MM.1S (cell line): ENCODE measurements around the gene SLFN5.
"Not testable (repeated sequence)": the region's sequence is repeated elsewhere in the genome, so short reads cannot be mapped to it uniquely, and the experiment has no call there.

Source experiments
- DNase-seq: peaks from one replicate; pipeline ENCODE4 v3.0.0-alpha.2; 2015
- H2AFZ ChIP-seq: fragments of 300-600 bp; sonication (generic); 2 replicates; pipeline ENCODE4 v1.6.0; 2016; ENCODE audit warnings: antibody characterized with exemption, low read length
- H3F3A ChIP-seq: fragments of 300-600 bp; sonication (generic); 2 replicates; pipeline ENCODE4 v1.6.1; 2016; ENCODE audit warnings: mild to moderate bottlenecking, antibody characterized with exemption, low read length, moderate library complexity, mixed read lengths; ENCODE audit not compliant: insufficient read depth
- H3K27ac ChIP-seq: fragments of 300-600 bp; sonication (generic); 2 replicates; pipeline ENCODE4 v1.5.1; 2016; ENCODE audit warnings: mild to moderate bottlenecking, low read length
- H3K27me3 ChIP-seq: fragments of 300-600 bp; sonication (generic); replicated peaks from 2 replicates; pipeline ENCODE4 v1.6.0; 2016; ENCODE audit warnings: low read length; ENCODE audit not compliant: insufficient read depth
- H3K36me3 ChIP-seq: fragments of 300-600 bp; sonication (generic); replicated peaks from 2 replicates; pipeline ENCODE4 v1.6.1; 2016; ENCODE audit warnings: mild to moderate bottlenecking, low read length, mixed read lengths; ENCODE audit not compliant: insufficient read depth
- H3K4me1 ChIP-seq: fragments of 300-600 bp; sonication (generic); 2 replicates; pipeline ENCODE4 v1.6.1; 2016; ENCODE audit warnings: low read length, mixed read lengths
- H3K4me2 ChIP-seq: fragments of 300-600 bp; sonication (generic); 2 replicates; pipeline ENCODE4 v1.6.0; 2016; ENCODE audit warnings: low read depth, low read length
- H3K4me3 ChIP-seq: fragments of 300-600 bp; sonication (generic); 2 replicates; pipeline ENCODE4 v1.5.1; 2016; ENCODE audit warnings: low read length, mixed read lengths
- H3K79me2 ChIP-seq: fragments of 300-600 bp; sonication (generic); 2 replicates; pipeline ENCODE4 v1.6.1; 2016; ENCODE audit warnings: mixed run types, low read length, mixed read lengths
- H3K9ac ChIP-seq: fragments of 300-600 bp; sonication (generic); 2 replicates; pipeline ENCODE4 v1.6.1; 2016; ENCODE audit warnings: low read length, mixed read lengths
- H3K9me2 ChIP-seq: fragments of 300-600 bp; sonication (generic); replicated peaks from 2 replicates; pipeline ENCODE4 v1.6.1; 2016; ENCODE audit warnings: mild to moderate bottlenecking, low read length, mixed read lengths; ENCODE audit not compliant: insufficient read depth
- H3K9me3 ChIP-seq: fragments of 300-600 bp; sonication (generic); replicated peaks from 2 replicates; pipeline ENCODE4 v1.6.1; 2016; ENCODE audit warnings: mild to moderate bottlenecking, low read length, mixed read lengths; ENCODE audit not compliant: insufficient read depth
- H4K20me1 ChIP-seq: fragments of 300-600 bp; sonication (generic); 2 replicates; pipeline ENCODE4 v1.6.1; 2016; ENCODE audit warnings: mild to moderate bottlenecking, low read length, moderate library complexity, mixed read lengths; ENCODE audit not compliant: insufficient read depth
- CTCF ChIP-seq: fragments of 300-600 bp; sonication (generic); IDR thresholded peaks from 2 replicates; pipeline ENCODE4 v1.5.1; 2016; ENCODE audit warnings: antibody characterized with exemption, low read length, mixed read lengths
- EZH2 ChIP-seq: fragments of 300-600 bp; sonication (generic); optimal IDR thresholded peaks from 2 replicates; pipeline ENCODE3; 2017; ENCODE audit warnings: low read depth, mild to moderate bottlenecking, antibody characterized with exemption, low read length, mixed read lengths
- EZH2phosphoT487 ChIP-seq: fragments of 300-600 bp; sonication (generic); IDR thresholded peaks from 2 replicates; pipeline ENCODE4 v1.6.1; 2018; ENCODE audit warnings: antibody characterized with exemption, low read length

SLFN5 gene

DNA sequence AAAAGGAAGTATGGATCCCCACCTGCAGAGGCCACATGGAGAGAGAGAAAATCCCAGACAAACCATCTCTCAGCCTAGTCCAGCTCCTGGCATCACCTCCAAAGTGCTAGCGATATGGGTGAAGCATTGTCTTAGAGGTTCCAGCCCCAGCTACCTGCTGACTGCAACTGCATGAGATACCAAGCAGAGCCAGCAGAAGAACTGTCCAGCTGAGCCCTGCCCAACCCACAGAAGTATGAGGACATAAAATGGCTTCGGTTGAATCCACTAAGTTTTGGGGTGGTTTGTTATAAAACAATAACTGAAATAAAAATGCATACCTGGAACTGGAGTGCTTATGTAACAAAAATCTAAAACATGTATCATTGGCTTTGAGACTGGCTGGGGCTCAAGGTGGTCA lies 20.4 kb upstream of the SLFN5 start:
- H3K4me1 ChIP-seq: peaks cover 10% of the 10 kb centered on the region
- H3F3A ChIP-seq: no peaks in the 10 kb centered on the region
- no peak overlapping the region for H3K4me2 ChIP-seq
- H3K36me3 ChIP-seq: no peaks in the 10 kb centered on the region
- H3K27me3 ChIP-seq: no peaks in the 10 kb centered on the region
- no peak overlapping the region for H2AFZ ChIP-seq
- no peak overlapping the region for H3K27ac ChIP-seq
- no peaks in the 10 kb centered on the region for H4K20me1 ChIP-seq
- no peaks in the 10 kb centered on the region for H3K9me2 ChIP-seq
- H3K79me2 ChIP-seq: no peaks in the 10 kb centered on the region
- TF ChIP-seq CTCF (no peak), EZH2phosphoT487 (no peak), EZH2 (no peak)
- H3K9me3 ChIP-seq: no peaks in the 10 kb centered on the region
- no peak overlapping the region for H3K4me3 ChIP-seq
- no peak overlapping the region for H3K9ac ChIP-seq
- no peak for DNase-seq

GRCh38 chr17:35224436-35224835 lies 18.4 kb upstream of the SLFN5 start:
- Histone ChIP-seq H4K20me1 (no peaks in the 10 kb centered on the region), H3K36me3 (no peaks in the 10 kb centered on the region), H3K4me3 (no peak overlapping the region), H3K9ac (no peak overlapping the region), H3K27me3 (no peaks in the 10 kb centered on the region), H3F3A (no peaks in the 10 kb centered on the region), H3K9me3 (no peaks in the 10 kb centered on the region), H2AFZ (no peak overlapping the region), H3K79me2 (no peaks in the 10 kb centered on the region), H3K4me2 (no peak overlapping the region), H3K4me1 (peaks cover 1% of the 10 kb centered on the region; the same call in 1 of the 2 replicates), H3K27ac (no peak overlapping the region), H3K9me2 (no peaks in the 10 kb centered on the region)
- TF ChIP-seq CTCF (no peak), EZH2 (no peak), EZH2phosphoT487 (no peak)
- DNase-seq: no peak

DNA sequence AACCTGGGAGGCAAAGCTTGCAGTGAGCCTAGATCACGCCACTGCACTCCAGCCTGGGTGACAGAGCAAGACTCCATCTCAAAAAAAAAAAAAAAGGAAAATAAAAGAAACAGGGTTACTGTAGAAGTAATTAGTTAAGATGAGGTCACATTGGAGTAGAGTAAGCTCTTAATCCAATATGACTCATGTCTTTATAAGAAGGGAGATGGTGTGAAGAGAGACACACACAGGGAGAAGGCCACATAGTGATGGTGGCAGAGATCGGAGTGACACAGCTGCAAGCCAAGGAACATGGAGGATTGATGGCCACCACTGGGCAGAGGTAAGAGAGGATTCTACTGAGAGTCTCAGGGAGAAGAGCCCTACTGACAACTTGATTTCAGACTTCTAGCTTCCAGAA lies 15.3 kb upstream of the SLFN5 start:
- Histone ChIP-seq H3F3A (no peaks in the 10 kb centered on the region), H4K20me1 (no peaks in the 10 kb centered on the region), H2AFZ (no peak overlapping the region), H3K4me3 (no peak overlapping the region), H3K9ac (no peak overlapping the region), H3K27me3 (no peaks in the 10 kb centered on the region), H3K9me2 (no peaks in the 10 kb centered on the region), H3K4me1 (no peaks in the 10 kb centered on the region), H3K79me2 (no peaks in the 10 kb centered on the region), H3K4me2 (no peak overlapping the region), H3K36me3 (no peaks in the 10 kb centered on the region), H3K9me3 (no peaks in the 10 kb centered on the region), H3K27ac (no peak overlapping the region)
- TF ChIP-seq EZH2 (no peak), CTCF (no peak), EZH2phosphoT487 (no peak)
- DNase-seq: no peak

- no peaks in the 10 kb centered on the region for H3K4me1 ChIP-seq
- H2AFZ ChIP-seq: no peak overlapping the region
- TF ChIP-seq EZH2phosphoT487: no peak
- TF ChIP-seq EZH2: no peak
- TF ChIP-seq CTCF: no peak
- H3K4me2 ChIP-seq: no peak overlapping the region
- no peak overlapping the region for H3K4me3 ChIP-seq
- no peaks in the 10 kb centered on the region for H3K36me3 ChIP-seq
- no peaks in the 10 kb centered on the region for H3K9me2 ChIP-seq
- no peak overlapping the region for H3K9ac ChIP-seq
- DNase-seq: no peak
- no peaks in the 10 kb centered on the region for H3K27me3 ChIP-seq
- no peaks in the 10 kb centered on the region for H3K79me2 ChIP-seq
- H4K20me1 ChIP-seq: no peaks in the 10 kb centered on the region
- H3K27ac ChIP-seq: no peak overlapping the region
- no peaks in the 10 kb centered on the region for H3F3A ChIP-seq
- no peaks in the 10 kb centered on the region for H3K9me3 ChIP-seq
These were observed 13.2 kb upstream of the SLFN5 start for GRCh38 chr17:35229638-35230037.

- not testable (repeated sequence) for H3K4me2 ChIP-seq, H3K4me1 ChIP-seq, DNase-seq, H3K27me3 ChIP-seq, H3K27ac ChIP-seq, H2AFZ ChIP-seq, H3K36me3 ChIP-seq, H3K4me3 ChIP-seq, H3K79me2 ChIP-seq, H3K9ac ChIP-seq, H3K9me3 ChIP-seq, H3F3A ChIP-seq, H3K9me2 ChIP-seq, H4K20me1 ChIP-seq
These were observed 8.6 kb upstream of the SLFN5 start for GRCh38 chr17:35234315-35234714.
